ENCODE data around the gene RBKS.

Gene RBKS

GRCh38 chr2:27903018-27903417 is 12.8 kb upstream of the RBKS start:
- H3K4me3 ChIP-seq (ENCODE audit: low read depth, low read length): no peak overlapping the region
- ChIA-PET POLR2A (no interaction called here), CTCF (interaction anchor here (0.7 kb wide), 1 partner anchor 220 kb away, joined by 3 read pairs; no protein-coding TSS in a partner anchor)
- no peak for TF ChIP-seq CTCF (IDR thresholded peaks at IDR 0.05; ENCODE audit: insufficient read depth, low read length, missing control alignments)
- DNase-seq (ENCODE audit: low read depth, low spot score): no peak

GRCh38 chr2:27902098-27902497 is 11.9 kb upstream of the RBKS start:
- TF ChIP-seq CTCF (IDR thresholded peaks at IDR 0.05; ENCODE audit: insufficient read depth, low read length, missing control alignments): no peak
- CTCF ChIA-PET: interaction anchor here (0.7 to 0.8 kb wide), 2 partner anchors 218 to 219 kb away, joined by 3 read pairs; no protein-coding TSS in a partner anchor
- POLR2A ChIA-PET: no interaction called here

GRCh38 chr2:27901234-27901633 is 11.0 kb upstream of the RBKS start:
- no peak for DNase-seq (ENCODE audit: low read depth, low spot score)
- no peak overlapping the region for H3K4me3 ChIP-seq (ENCODE audit: low read depth, low read length)
- POLR2A ChIA-PET: interaction anchor here (0.6 kb wide), 1 partner anchor 490 kb away, joined by 3 read pairs; no protein-coding TSS in a partner anchor
- CTCF ChIA-PET: no interaction called here
- TF ChIP-seq CTCF (IDR thresholded peaks at IDR 0.05; ENCODE audit: insufficient read depth, low read length, missing control alignments): no peak

More at GRCh38 chr2:27902098-27902497, 11.9 kb upstream of the RBKS start:
- DNase-seq (ENCODE audit: low read depth, low spot score): no peak
- H3K4me3 ChIP-seq (ENCODE audit: low read depth, low read length): no peak overlapping the region

- ChIA-PET CTCF (no interaction called here), POLR2A (no interaction called here)
- DNase-seq (ENCODE audit: low read depth, low spot score): no peak
Measured at GRCh38 chr2:27897717-27898116, 7.5 kb upstream of the RBKS start.

GRCh38 chr2:27893006-27893405 is 2.8 kb upstream of the RBKS start:
- no peak for DNase-seq (ENCODE audit: low read depth, low spot score)
- CTCF ChIA-PET: interaction anchor here (0.8 kb wide), 1 partner anchor 560 kb away, joined by 3 read pairs; no protein-coding TSS in a partner anchor

More at GRCh38 chr2:27897717-27898116, 7.5 kb upstream of the RBKS start:
- no peak overlapping the region for H3K4me3 ChIP-seq (ENCODE audit: low read depth, low read length)
- no peak for TF ChIP-seq CTCF (IDR thresholded peaks at IDR 0.05; ENCODE audit: insufficient read depth, low read length, missing control alignments)

GRCh38 chr2:27891673-27892105 is 1.5 kb upstream of the RBKS start:
- no peak for TF ChIP-seq CTCF (IDR thresholded peaks at IDR 0.05; ENCODE audit: insufficient read depth, low read length, missing control alignments)
- H3K4me3 ChIP-seq (ENCODE audit: low read depth, low read length): no peak overlapping the region
- DNase-seq (ENCODE audit: low read depth, low spot score): no peak
- ChIA-PET POLR2A (interaction anchor here (0.7 kb wide), 1 partner anchor 505 kb away, joined by 4 read pairs; no protein-coding TSS in a partner anchor), CTCF (no interaction called here)

More at GRCh38 chr2:27893006-27893405, 2.8 kb upstream of the RBKS start:
- no peak for TF ChIP-seq CTCF (IDR thresholded peaks at IDR 0.05; ENCODE audit: insufficient read depth, low read length, missing control alignments)
- H3K4me3 ChIP-seq (ENCODE audit: low read depth, low read length): no peak overlapping the region
- POLR2A ChIA-PET: no interaction called here

Measured in AG04449 (cell line).